ENCODE results near the gene C17orf78. TPM values are rescaled to one million over a fixed set of nuclear protein-coding genes. Genes with fewer than 3 reads are reported as not detected.

Gene C17orf78
- total and polyA plus RNA-seq, 2 donors (not counting 1 experiment from before 2014, with no cell fraction given), result not detected

- CTCF ChIA-PET, result interaction anchor here (1.1 to 1.3 kb wide), 2 partner anchors 32 to 56 kb away, joined by 4 read pairs; no protein-coding TSS in a partner anchor
- POLR2A ChIA-PET, result interaction anchor here (0.6 kb wide), 1 partner anchor 29 kb away, joined by 6 read pairs; no protein-coding TSS in a partner anchor
- Mint-ChIP-seq H3K4me1 (no peaks in the 10 kb centered on the region), H3K9me3 (ENCODE audit: insufficient read depth) (no peaks in the 10 kb centered on the region), H3K27ac (no peak overlapping the region), H3K27me3 (no peaks in the 10 kb centered on the region), H3K4me3 (no peak overlapping the region)
- ATAC-seq (ENCODE audit: low read depth) (no peak), DNase-seq (no peak)
- H3K79me2 ChIP-seq (ENCODE audit: control insufficient read depth, insufficient read depth, low read length), result no peaks in the 10 kb centered on the region
- peaks cover 9 to 31% of the 10 kb centered on the region in 2 experiments for H3K36me3 ChIP-seq (replicated peaks in 1 of 2; ENCODE audit: control extremely low read depth in 1 of 2, control insufficient read depth in 1 of 2, extremely low read depth in 1 of 2, insufficient read depth in 2 of 2, low read length in 1 of 2)
- no CpG with 5 or more reads among the region's 1 CpG for WGBS (ENCODE audit: insufficient coverage)
- intact Hi-C loops (cut with micrococcal nuclease), result no loop called here
- H3K27ac ChIP-seq (ENCODE audit: low read length in 2 of 2), result no peak overlapping the region
- no peaks in the 10 kb centered on the region for H3K9me3 ChIP-seq (ENCODE audit: control extremely low read depth in 1 of 3, control insufficient read depth in 2 of 3, insufficient read depth in 1 of 3, low read length in 2 of 3)
- no peak overlapping the region for H3K4me2 ChIP-seq (replicated peaks; ENCODE audit: low read depth, low read length, poor library complexity, severe bottlenecking)
- H3K9ac ChIP-seq (ENCODE audit: low read length), result no peak overlapping the region
- H3K4me3 ChIP-seq (ENCODE audit: control extremely low read depth in 1 of 5, extremely low read depth in 1 of 5, insufficient read depth in 1 of 5, low read depth in 2 of 5, low read length in 4 of 5), result no peak overlapping the region
- no peaks in the 10 kb centered on the region for H4K20me1 ChIP-seq (ENCODE audit: control insufficient read depth, insufficient read depth, low read length, poor library complexity, severe bottlenecking)
- H3K4me1 ChIP-seq (ENCODE audit: control insufficient read depth in 2 of 2, insufficient read depth in 2 of 2, low read length in 2 of 2), result no peaks in the 10 kb centered on the region
- H2AFZ ChIP-seq (ENCODE audit: insufficient read depth, low read depth, low read length, poor library complexity, severe bottlenecking), result no peak overlapping the region
- H3K27me3 ChIP-seq (replicated peaks in 1 of 4; ENCODE audit: control extremely low read depth in 1 of 4, control insufficient read depth in 3 of 4, insufficient read depth in 4 of 4, low read length in 3 of 4), result no peaks in the 10 kb centered on the region
- TF ChIP-seq EZH2 (IDR thresholded peaks at IDR 0.05; ENCODE audit: borderline replicate concordance, insufficient read depth, low read depth, low read length, poor library complexity, severe bottlenecking) (no peak), CTCF (IDR thresholded peaks at IDR 0.05) (no peak)
These were observed 53.7 kb downstream of the C17orf78 start for GRCh38 chr17:37429453-37429852.

- Mint-ChIP-seq H3K4me1 (no peaks in the 10 kb centered on the region), H3K9me3 (ENCODE audit: insufficient read depth) (no peaks in the 10 kb centered on the region), H3K4me3 (no peak overlapping the region), H3K27me3 (no peaks in the 10 kb centered on the region), H3K27ac (no peak overlapping the region)
- POLR2A ChIA-PET, result interaction anchor here (0.6 kb wide), 1 partner anchor 29 kb away, joined by 6 read pairs; no protein-coding TSS in a partner anchor
- no peak for TF ChIP-seq EZH2 (IDR thresholded peaks at IDR 0.05; ENCODE audit: borderline replicate concordance, insufficient read depth, low read depth, low read length, poor library complexity, severe bottlenecking)
- TF ChIP-seq CTCF (IDR thresholded peaks at IDR 0.05), result no peak
- WGBS (ENCODE audit: insufficient coverage), result no CpG with 5 or more reads among the region's 1 CpG
- DNase-seq, result no peak
- Histone ChIP-seq H2AFZ (ENCODE audit: insufficient read depth, low read depth, low read length, poor library complexity, severe bottlenecking) (no peak overlapping the region), H4K20me1 (ENCODE audit: control insufficient read depth, insufficient read depth, low read length, poor library complexity, severe bottlenecking) (no peaks in the 10 kb centered on the region), H3K9me3 (ENCODE audit: control extremely low read depth in 1 of 3, control insufficient read depth in 2 of 3, insufficient read depth in 1 of 3, low read length in 2 of 3) (no peaks in the 10 kb centered on the region), H3K79me2 (ENCODE audit: control insufficient read depth, insufficient read depth, low read length) (no peaks in the 10 kb centered on the region), H3K4me1 (ENCODE audit: control insufficient read depth in 2 of 2, insufficient read depth in 2 of 2, low read length in 2 of 2) (no peaks in the 10 kb centered on the region), H3K4me2 (replicated peaks; ENCODE audit: low read depth, low read length, poor library complexity, severe bottlenecking) (no peak overlapping the region), H3K27ac (ENCODE audit: low read length in 2 of 2) (no peak overlapping the region), H3K36me3 (replicated peaks in 1 of 2; ENCODE audit: control extremely low read depth in 1 of 2, control insufficient read depth in 1 of 2, extremely low read depth in 1 of 2, insufficient read depth in 2 of 2, low read length in 1 of 2) (peaks cover 9 to 28% of the 10 kb centered on the region in 2 experiments), H3K27me3 (replicated peaks in 1 of 4; ENCODE audit: control extremely low read depth in 1 of 4, control insufficient read depth in 3 of 4, insufficient read depth in 4 of 4, low read length in 3 of 4) (no peaks in the 10 kb centered on the region), H3K4me3 (ENCODE audit: control extremely low read depth in 1 of 5, extremely low read depth in 1 of 5, insufficient read depth in 1 of 5, low read depth in 2 of 5, low read length in 4 of 5) (no peak overlapping the region), H3K9ac (ENCODE audit: low read length) (no peak overlapping the region)
- ATAC-seq (ENCODE audit: low read depth), result no peak
- intact Hi-C loops (cut with micrococcal nuclease), result no loop called here
- CTCF ChIA-PET, result interaction anchor here (1.1 to 1.3 kb wide), 2 partner anchors 33 to 57 kb away, joined by 4 read pairs; no protein-coding TSS in a partner anchor
These were observed 54.4 kb downstream of the C17orf78 start for GRCh38 chr17:37430051-37430627.

Measured in B cell (primary cell).